Uterus (tissue), 2 donors: ENCODE data around the gene ARHGEF6.

Experiments used
- CTCF ChIP-seq, 4 experiments: fragments of 200-600 bp in 2 of 4; fragments of 450-650 bp in 2 of 4; sonication (generic) in 2 of 4; IDR thresholded peaks; one replicate each; pipeline ENCODE4 v1.5.1; 2016 to 2019; ENCODE audit warnings: antibody characterized with exemption in 4 of 4, mild to moderate bottlenecking in 2 of 4, moderate library complexity in 1 of 4
- POLR2A ChIP-seq, 2 donors: fragments of 450-650 bp; IDR thresholded peaks; one replicate each; pipeline ENCODE4 v1.6.1; 2016; ENCODE audit warnings: antibody characterized with exemption in 2 of 2, mild to moderate bottlenecking in 1 of 2, moderate library complexity in 1 of 2

- no peak for TF ChIP-seq CTCF (IDR thresholded peaks at IDR 0.05)
- TF ChIP-seq POLR2A (IDR thresholded peaks at IDR 0.05) = no peak
Measured at GRCh38 chrX:136662976-136663375, 117.8 kb downstream of the ARHGEF6 start.
